Measurements from ENCODE around the gene HRG. TPM values are rescaled to one million over a fixed set of nuclear protein-coding genes. Genes with fewer than 3 reads are reported as not detected.

HRG gene
- total RNA-seq, 1 experiment from 2014 or later = not detected

- TF ChIP-seq EZH2 (IDR thresholded peaks at IDR 0.05; ENCODE audit: borderline replicate concordance, low read depth, low read length, poor library complexity, severe bottlenecking) = no peak
- intact Hi-C loops (cut with micrococcal nuclease; ENCODE audit: unreplicated experiment) = loop anchor here (5.0 to 10.0 kb wide), 2 partner anchors 166 to 341 kb away; partner anchors contain the start of gene EIF4A2
- Histone ChIP-seq H3K4me3 (ENCODE audit: low read depth, low read length, poor library complexity, severe bottlenecking) (no peak overlapping the region), H3K36me3 (ENCODE audit: insufficient read depth, low read length, poor library complexity, severe bottlenecking) (no peaks in the 10 kb centered on the region), H3K4me1 (ENCODE audit: insufficient read depth, low read length, poor library complexity, severe bottlenecking) (peaks cover 25% of the 10 kb centered on the region), H3K27ac (ENCODE audit: low read depth, low read length, poor library complexity, severe bottlenecking) (no peak overlapping the region), H3K27me3 (replicated peaks; ENCODE audit: insufficient read depth, low read depth, low read length, poor library complexity) (no peaks in the 10 kb centered on the region), H3K9me3 (ENCODE audit: low read depth, low read length, poor library complexity, severe bottlenecking) (no peaks in the 10 kb centered on the region)
- ChIA-PET POLR2A (ENCODE audit: low non-redundant PET) (no interaction called here), CTCF (no interaction called here)
- no TSS peak for BruUV-seq (replicated peaks)
- DNase-seq (ENCODE audit: low spot score) = no peak
These were observed 47.4 kb upstream of the HRG start for GRCh38 chr3:186618318-186618938.

- POLR2A ChIA-PET (ENCODE audit: low non-redundant PET) = no interaction called here
- peaks cover 12% of the 10 kb centered on the region for H3K4me1 ChIP-seq (ENCODE audit: insufficient read depth, low read length, poor library complexity, severe bottlenecking)
- DNase-seq (ENCODE audit: low spot score) = no peak
- CTCF ChIA-PET = no interaction called here
- H3K27me3 ChIP-seq (replicated peaks; ENCODE audit: insufficient read depth, low read depth, low read length, poor library complexity) = peaks cover 3% of the 10 kb centered on the region
- no peak overlapping the region for H3K27ac ChIP-seq (ENCODE audit: low read depth, low read length, poor library complexity, severe bottlenecking)
- TF ChIP-seq EZH2 (IDR thresholded peaks at IDR 0.05; ENCODE audit: borderline replicate concordance, low read depth, low read length, poor library complexity, severe bottlenecking) (no peak), CTCF (conservative IDR thresholded peaks at IDR 0.05; ENCODE audit: low read depth, low read length) (no peak)
- BruUV-seq (replicated peaks) = no TSS peak
- no peaks in the 10 kb centered on the region for H3K9me3 ChIP-seq (ENCODE audit: low read depth, low read length, poor library complexity, severe bottlenecking)
- H3K4me3 ChIP-seq (ENCODE audit: low read depth, low read length, poor library complexity, severe bottlenecking) = no peak overlapping the region
- no peaks in the 10 kb centered on the region for H3K36me3 ChIP-seq (ENCODE audit: insufficient read depth, low read length, poor library complexity, severe bottlenecking)
- intact Hi-C loops (cut with micrococcal nuclease; ENCODE audit: unreplicated experiment) = loop anchor here (5.0 to 10.0 kb wide), 2 partner anchors 165 to 342 kb away; partner anchors contain the start of gene EIF4A2
These were observed 46.0 kb upstream of the HRG start for GRCh38 chr3:186619787-186620212.

GRCh38 chr3:186620213-186621092, 45.4 kb upstream of the HRG start:
- intact Hi-C loops (cut with micrococcal nuclease; ENCODE audit: unreplicated experiment) = no loop called here
- Histone ChIP-seq H3K4me1 (ENCODE audit: insufficient read depth, low read length, poor library complexity, severe bottlenecking) (peaks cover 6% of the 10 kb centered on the region), H3K27ac (ENCODE audit: low read depth, low read length, poor library complexity, severe bottlenecking) (no peak overlapping the region), H3K27me3 (replicated peaks; ENCODE audit: insufficient read depth, low read depth, low read length, poor library complexity) (peaks cover 3% of the 10 kb centered on the region), H3K4me3 (ENCODE audit: low read depth, low read length, poor library complexity, severe bottlenecking) (no peak overlapping the region), H3K9me3 (ENCODE audit: low read depth, low read length, poor library complexity, severe bottlenecking) (no peaks in the 10 kb centered on the region), H3K36me3 (ENCODE audit: insufficient read depth, low read length, poor library complexity, severe bottlenecking) (no peaks in the 10 kb centered on the region)
- no peak for TF ChIP-seq EZH2 (IDR thresholded peaks at IDR 0.05; ENCODE audit: borderline replicate concordance, low read depth, low read length, poor library complexity, severe bottlenecking)
- no peak for TF ChIP-seq CTCF (conservative IDR thresholded peaks at IDR 0.05; ENCODE audit: low read depth, low read length)
- ChIA-PET POLR2A (ENCODE audit: low non-redundant PET) (no interaction called here), CTCF (no interaction called here)
- BruUV-seq (replicated peaks) = no TSS peak
- DNase-seq (ENCODE audit: low spot score) = no peak
